Adrenal gland (tissue), 5 donors: ENCODE results near the gene XCL1.
"Not testable (repeated sequence)": the region's sequence is repeated elsewhere in the genome, so short reads cannot be mapped to it uniquely, and the experiment has no call there.

Experiments
- POLR2A ChIP-seq, 2 donors: fragments of 450-650 bp; IDR thresholded peaks; one replicate each; pipeline ENCODE4 v1.6.1; 2017; ENCODE audit warnings: antibody characterized with exemption in 2 of 2, mild to moderate bottlenecking in 2 of 2, moderate library complexity in 1 of 2
- TF ChIP-seq, protein P1 (sequence below), 6 experiments: fragments of 450-650 bp in 4 of 6; fragments of 200-600 bp in 2 of 6; sonication (generic) in 1 of 6; IDR thresholded peaks; 1 replicate in 5 of 6; 2 replicates in 1 of 6; pipeline versions ENCODE4 v1.5.1 to v1.8.0; 2016 to 2021; ENCODE audit warnings: antibody characterized with exemption in 6 of 6, mild to moderate bottlenecking in 2 of 6, moderate library complexity in 1 of 6
- donor health status: DM: no; HTN: no; CAD: no.

- TF ChIP-seq, protein P1, sequence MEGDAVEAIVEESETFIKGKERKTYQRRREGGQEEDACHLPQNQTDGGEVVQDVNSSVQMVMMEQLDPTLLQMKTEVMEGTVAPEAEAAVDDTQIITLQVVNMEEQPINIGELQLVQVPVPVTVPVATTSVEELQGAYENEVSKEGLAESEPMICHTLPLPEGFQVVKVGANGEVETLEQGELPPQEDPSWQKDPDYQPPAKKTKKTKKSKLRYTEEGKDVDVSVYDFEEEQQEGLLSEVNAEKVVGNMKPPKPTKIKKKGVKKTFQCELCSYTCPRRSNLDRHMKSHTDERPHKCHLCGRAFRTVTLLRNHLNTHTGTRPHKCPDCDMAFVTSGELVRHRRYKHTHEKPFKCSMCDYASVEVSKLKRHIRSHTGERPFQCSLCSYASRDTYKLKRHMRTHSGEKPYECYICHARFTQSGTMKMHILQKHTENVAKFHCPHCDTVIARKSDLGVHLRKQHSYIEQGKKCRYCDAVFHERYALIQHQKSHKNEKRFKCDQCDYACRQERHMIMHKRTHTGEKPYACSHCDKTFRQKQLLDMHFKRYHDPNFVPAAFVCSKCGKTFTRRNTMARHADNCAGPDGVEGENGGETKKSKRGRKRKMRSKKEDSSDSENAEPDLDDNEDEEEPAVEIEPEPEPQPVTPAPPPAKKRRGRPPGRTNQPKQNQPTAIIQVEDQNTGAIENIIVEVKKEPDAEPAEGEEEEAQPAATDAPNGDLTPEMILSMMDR (IDR thresholded peaks at IDR 0.05): not testable (repeated sequence)
- TF ChIP-seq POLR2A (IDR thresholded peaks at IDR 0.05): not testable (repeated sequence)
Observed at GRCh38 chr1:168543840-168544498, 32.4 kb upstream of the XCL1 start, which contains the start of gene XCL2.
